H9 (cell line): ENCODE data around the gene PROM1. TPM values are rescaled to one million over a fixed set of nuclear protein-coding genes. Genes with fewer than 3 reads are reported as not detected.

Experiments used
- DNase-seq: peaks from one replicate; pipeline ENCODE4 v3.0.0-alpha.2; 2017
- H2AFZ ChIP-seq: one replicate; pipeline ENCODE4 v1.6.1; 2013; ENCODE audit warnings: mild to moderate bottlenecking, low read length, control low read depth, moderate library complexity
- H2AK5ac ChIP-seq: 2 replicates; pipeline ENCODE4 v1.6.1; 2013; ENCODE audit warnings: low read length, control low read depth, mixed read lengths; ENCODE audit not compliant: insufficient read length
- H2BK120ac ChIP-seq: one replicate; pipeline ENCODE4 v1.6.1; 2013; ENCODE audit warnings: low read depth, mild to moderate bottlenecking, low read length, control low read depth, inconsistent platforms; ENCODE audit not compliant: poor library complexity, severe bottlenecking
- H2BK12ac ChIP-seq: 2 replicates; pipeline ENCODE4 v1.6.1; 2013; ENCODE audit warnings: low read length, control low read depth, mixed read lengths, low read depth; ENCODE audit not compliant: insufficient read length
- H2BK15ac ChIP-seq: 2 replicates; pipeline ENCODE4 v1.6.1; 2013; ENCODE audit warnings: low read depth, low read length, control low read depth
- H2BK20ac ChIP-seq: one replicate; pipeline ENCODE4 v1.6.1; 2013; ENCODE audit warnings: low read depth, mild to moderate bottlenecking, low read length, control low read depth, inconsistent platforms; ENCODE audit not compliant: poor library complexity, severe bottlenecking
- H2BK5ac ChIP-seq: 2 replicates; pipeline ENCODE4 v1.6.1; 2013; ENCODE audit warnings: low read length, control low read depth, mixed read lengths; ENCODE audit not compliant: insufficient read length
- H3K14ac ChIP-seq: 2 replicates; pipeline ENCODE4 v1.6.1; 2013; ENCODE audit warnings: low read length, control low read depth; ENCODE audit not compliant: insufficient read depth
- H3K18ac ChIP-seq: 2 replicates; pipeline ENCODE4 v1.6.1; 2013; ENCODE audit warnings: low read depth, mild to moderate bottlenecking, mixed read lengths, low read length, control low read depth; ENCODE audit not compliant: insufficient read length
- H3K23ac ChIP-seq: 2 replicates; pipeline ENCODE4 v1.6.1; 2013; ENCODE audit warnings: low read length, control low read depth, mixed read lengths, low read depth; ENCODE audit not compliant: insufficient read length
- H3K23me2 ChIP-seq: 2 replicates; pipeline ENCODE4 v1.6.1; 2013; ENCODE audit warnings: low read depth, mild to moderate bottlenecking, mixed read lengths, low read length, control low read depth; ENCODE audit not compliant: insufficient read length, poor library complexity, severe bottlenecking
- H3K27ac ChIP-seq: 2 replicates; pipeline ENCODE4 v1.5.1; 2013; ENCODE audit warnings: low read length, control low read depth, mixed read lengths, low read depth; ENCODE audit not compliant: insufficient read length
- H3K27me3 ChIP-seq: 2 replicates; pipeline ENCODE4 v1.6.1; 2013; ENCODE audit warnings: low read length, control low read depth, inconsistent platforms; ENCODE audit not compliant: insufficient read depth
- H3K4ac ChIP-seq: 2 replicates; pipeline ENCODE4 v1.6.1; 2013; ENCODE audit warnings: low read depth, mild to moderate bottlenecking, control low read depth, inconsistent platforms, low read length, moderate library complexity
- H3K4me1 ChIP-seq: 2 replicates; pipeline ENCODE4 v1.6.1; 2013; ENCODE audit warnings: low read length, control low read depth, inconsistent platforms; ENCODE audit not compliant: insufficient read depth
- H3K4me2 ChIP-seq: 2 replicates; pipeline ENCODE4 v1.6.1; 2013; ENCODE audit warnings: low read length, control low read depth, mixed read lengths; ENCODE audit not compliant: insufficient read length, insufficient read depth
- H3K56ac ChIP-seq: 2 replicates; pipeline ENCODE4 v1.6.1; 2013; ENCODE audit warnings: low read depth, mild to moderate bottlenecking, mixed read lengths, low read length, control low read depth; ENCODE audit not compliant: insufficient read length
- H3K79me1 ChIP-seq: 2 replicates; pipeline ENCODE4 v1.6.1; 2013; ENCODE audit warnings: low read depth, mild to moderate bottlenecking, moderate library complexity, low read length, control low read depth, inconsistent platforms; ENCODE audit not compliant: insufficient read depth, poor library complexity, severe bottlenecking
- H3K79me2 ChIP-seq: 2 replicates; pipeline ENCODE4 v1.6.1; 2013; ENCODE audit warnings: low read length, control low read depth, inconsistent platforms; ENCODE audit not compliant: insufficient read depth
- H3K9ac ChIP-seq: 2 replicates; pipeline ENCODE4 v1.6.1; 2013; ENCODE audit warnings: low read length, control low read depth, mixed read lengths; ENCODE audit not compliant: insufficient read length; ENCODE audit errors: extremely low read depth
- H3K9me3 ChIP-seq: one replicate; pipeline ENCODE4 v1.6.1; 2013; ENCODE audit warnings: low read depth, low read length, inconsistent platforms; ENCODE audit not compliant: control insufficient read depth
- H3T11ph ChIP-seq: one replicate; pipeline ENCODE4 v1.6.1; 2013; ENCODE audit warnings: mild to moderate bottlenecking, low read length, control low read depth, inconsistent platforms
- H4K20me1 ChIP-seq: one replicate; pipeline ENCODE4 v1.6.1; 2013; ENCODE audit not compliant: control insufficient read depth, insufficient read length, insufficient read depth
- H4K5ac ChIP-seq: 2 replicates; pipeline ENCODE4 v1.6.1; 2013; ENCODE audit warnings: low read depth, mild to moderate bottlenecking, mixed read lengths, low read length, control low read depth; ENCODE audit not compliant: insufficient read length
- H4K8ac ChIP-seq: replicated peaks from 2 replicates; pipeline ENCODE4 v1.6.1; 2013; ENCODE audit warnings: low read length, control low read depth, mixed read lengths, low read depth; ENCODE audit not compliant: insufficient read length
- H4K91ac ChIP-seq: 2 replicates; pipeline ENCODE4 v1.6.1; 2013; ENCODE audit warnings: low read depth, mild to moderate bottlenecking, moderate library complexity, mixed read lengths, low read length, control low read depth; ENCODE audit not compliant: insufficient read length
- H3K27ac Mint-ChIP-seq, 3 experiments: 2 replicates in 2 of 3; 3 replicates in 1 of 3; pipeline ENCODE4 v1.8.0; 2020 to 2021; ENCODE audit warnings: mixed read lengths in 3 of 3, mild to moderate bottlenecking in 1 of 3, moderate library complexity in 1 of 3
- H3K27me3 Mint-ChIP-seq: 2 replicates; pipeline ENCODE4 v1.8.0; 2021; ENCODE audit warnings: low read depth, mild to moderate bottlenecking, moderate library complexity, mixed read lengths
- H3K36me3 Mint-ChIP-seq, 3 experiments: 2 replicates in 2 of 3; 3 replicates in 1 of 3; pipeline ENCODE4 v1.8.0; 2020 to 2021; ENCODE audit warnings: low read depth in 3 of 3, mixed read lengths in 3 of 3; ENCODE audit not compliant: insufficient read depth in 1 of 3
- H3K4me1 Mint-ChIP-seq, 2 experiments: 2 replicates each; pipeline ENCODE4 v1.8.0; 2020; ENCODE audit warnings: mixed read lengths in 2 of 2
- H3K4me3 Mint-ChIP-seq, 2 experiments: 2 replicates in 1 of 2; 3 replicates in 1 of 2; pipeline ENCODE4 v1.8.0; 2020 to 2021; ENCODE audit warnings: mild to moderate bottlenecking in 2 of 2, mixed read lengths in 2 of 2, moderate library complexity in 1 of 2
- H3K9me3 Mint-ChIP-seq, 2 experiments: 2 replicates in 1 of 2; 3 replicates in 1 of 2; pipeline ENCODE4 v1.8.0; 2020; ENCODE audit warnings: mild to moderate bottlenecking in 2 of 2, mixed read lengths in 2 of 2, moderate library complexity in 1 of 2
- WGBS: extraction: QIAGEN DNeasy Blood & Tissue Kit; methylation state at CpG from one replicate; pipeline ENCODE4 v1.1.7; 2013; ENCODE audit warnings: missing lambda C conversion rate, low lambda C conversion rate, mixed read lengths; ENCODE audit not compliant: insufficient read length; ENCODE audit errors: extremely low coverage; 5-methylcytosine and 5-hydroxymethylcytosine counted together
- total RNA-seq: library from RNA; stranded (reverse); gene quantifications from 2 replicates; pipeline ENCODE4 v1.2.1, GENCODE V29; 2021
- TF ChIP-seq, protein P1 (sequence below): fragments of 200-600 bp; sonication (generic); conservative IDR thresholded peaks from 3 replicates; pipeline ENCODE4 v1.8.0; 2021; ENCODE audit warnings: antibody characterized with exemption, mild to moderate bottlenecking

PROM1 gene
- total RNA-seq, 1 experiment from 2014 or later = 98.3 TPM

DNA sequence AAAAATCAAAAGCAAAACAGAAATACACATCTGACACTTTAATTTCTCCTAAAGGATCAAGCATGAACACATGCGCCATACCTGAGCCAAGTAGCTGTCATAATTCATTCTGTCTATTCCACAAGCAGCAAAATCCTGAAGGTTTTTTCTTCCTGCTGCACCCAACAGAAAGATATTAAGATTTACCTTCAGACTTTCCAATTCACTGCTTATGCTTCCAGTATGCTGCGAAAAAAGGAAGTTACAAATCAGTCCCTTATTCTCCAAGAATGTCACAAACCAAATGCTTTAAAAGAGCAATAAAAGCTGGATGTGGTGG lies 91.7 kb downstream of the PROM1 start:
- WGBS = no CpG with 5 or more reads among the region's 2 CpGs
- H3K23ac ChIP-seq = no peak overlapping the region
- H3K27me3 ChIP-seq = no peaks in the 10 kb centered on the region
- no peak overlapping the region for H3T11ph ChIP-seq
- H4K8ac ChIP-seq = no peak overlapping the region
- no peak overlapping the region for H3K9ac ChIP-seq
- no peaks in the 10 kb centered on the region for H3K79me1 ChIP-seq
- no peak overlapping the region for H3K14ac ChIP-seq
- H3K27me3 Mint-ChIP-seq = no peaks in the 10 kb centered on the region
- H2AFZ ChIP-seq = no peak overlapping the region
- H3K4me1 ChIP-seq = no peaks in the 10 kb centered on the region
- no peaks in the 10 kb centered on the region for H3K9me3 ChIP-seq
- no peak overlapping the region for H3K4me3 Mint-ChIP-seq
- H3K36me3 Mint-ChIP-seq = peaks cover 35 to 71% (median 61%) of the 10 kb centered on the region in 3 experiments; a peak in 6 of 7 replicates
- no peak overlapping the region for H3K56ac ChIP-seq
- no peak overlapping the region for H2BK12ac ChIP-seq
- H3K9me3 Mint-ChIP-seq = no peaks in the 10 kb centered on the region
- no peak for DNase-seq
- H2BK15ac ChIP-seq = no peak overlapping the region
- H2BK20ac ChIP-seq = no peak overlapping the region
- H3K79me2 ChIP-seq = no peaks in the 10 kb centered on the region
- no peak overlapping the region for H3K27ac ChIP-seq
- TF ChIP-seq, protein P1, sequence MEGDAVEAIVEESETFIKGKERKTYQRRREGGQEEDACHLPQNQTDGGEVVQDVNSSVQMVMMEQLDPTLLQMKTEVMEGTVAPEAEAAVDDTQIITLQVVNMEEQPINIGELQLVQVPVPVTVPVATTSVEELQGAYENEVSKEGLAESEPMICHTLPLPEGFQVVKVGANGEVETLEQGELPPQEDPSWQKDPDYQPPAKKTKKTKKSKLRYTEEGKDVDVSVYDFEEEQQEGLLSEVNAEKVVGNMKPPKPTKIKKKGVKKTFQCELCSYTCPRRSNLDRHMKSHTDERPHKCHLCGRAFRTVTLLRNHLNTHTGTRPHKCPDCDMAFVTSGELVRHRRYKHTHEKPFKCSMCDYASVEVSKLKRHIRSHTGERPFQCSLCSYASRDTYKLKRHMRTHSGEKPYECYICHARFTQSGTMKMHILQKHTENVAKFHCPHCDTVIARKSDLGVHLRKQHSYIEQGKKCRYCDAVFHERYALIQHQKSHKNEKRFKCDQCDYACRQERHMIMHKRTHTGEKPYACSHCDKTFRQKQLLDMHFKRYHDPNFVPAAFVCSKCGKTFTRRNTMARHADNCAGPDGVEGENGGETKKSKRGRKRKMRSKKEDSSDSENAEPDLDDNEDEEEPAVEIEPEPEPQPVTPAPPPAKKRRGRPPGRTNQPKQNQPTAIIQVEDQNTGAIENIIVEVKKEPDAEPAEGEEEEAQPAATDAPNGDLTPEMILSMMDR = no peak
- H3K23me2 ChIP-seq = no peaks in the 10 kb centered on the region
- no peak overlapping the region for H3K4ac ChIP-seq
- no peaks in the 10 kb centered on the region for H4K20me1 ChIP-seq
- H3K18ac ChIP-seq = no peak overlapping the region
- H4K91ac ChIP-seq = no peak overlapping the region
- H3K4me1 Mint-ChIP-seq = no peaks in the 10 kb centered on the region
- no peak overlapping the region for H4K5ac ChIP-seq
- no peak overlapping the region for H2BK5ac ChIP-seq
- no peak overlapping the region for H2BK120ac ChIP-seq
- no peak overlapping the region for H3K4me2 ChIP-seq
- no peak overlapping the region for H2AK5ac ChIP-seq
- no peak overlapping the region for H3K27ac Mint-ChIP-seq
